ENCODE measurements around the gene CDC42EP4. TPM values are rescaled to one million over a fixed set of nuclear protein-coding genes. Genes with fewer than 3 reads are reported as not detected.

The CDC42EP4 gene
- total RNA-seq, 4 donors from 2014 or later: 35.8 to 57.0 (median 47.1) TPM

DNA sequence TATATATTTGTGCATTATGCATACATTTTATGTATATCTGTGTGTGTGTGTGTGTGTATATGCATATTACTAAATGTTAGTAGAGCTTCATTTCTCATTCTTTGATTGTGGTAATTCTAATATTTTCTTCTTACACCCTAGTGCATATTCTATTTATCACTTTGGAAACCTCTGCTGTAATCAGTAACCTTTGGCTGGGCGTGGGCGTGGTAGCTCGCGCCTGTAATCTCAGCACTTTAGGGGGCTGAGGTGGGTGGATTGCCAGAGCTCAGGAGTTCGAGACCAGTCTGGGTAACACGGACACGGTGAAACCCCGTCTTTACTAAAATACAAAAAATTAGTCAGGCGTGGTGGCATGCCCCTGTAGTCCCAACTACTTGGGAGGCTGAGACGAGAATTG lies 77.1 kb downstream of the CDC42EP4 start:
- H3K27ac ChIP-seq: no peak overlapping the region
- no peaks in the 10 kb centered on the region for H3K9me3 ChIP-seq
- ATAC-seq (no peak), DNase-seq (no peak)
- no peak overlapping the region for H3K4me3 ChIP-seq
- H3K36me3 ChIP-seq: peaks cover 0 to 22% of the 10 kb centered on the region in 2 donors
- in situ Hi-C loops (cut with MboI; ENCODE audit: low sequenced_read_pairs in 4 of 4) (loop anchor here in 1 of 4 donors (5.0 kb wide), 1 partner anchor 47 kb away; no protein-coding TSS in a partner anchor), intact Hi-C loops (cut with DNase I; ENCODE audit: low total_unique reads) (no loop called here)
- TF ChIP-seq, protein P1, sequence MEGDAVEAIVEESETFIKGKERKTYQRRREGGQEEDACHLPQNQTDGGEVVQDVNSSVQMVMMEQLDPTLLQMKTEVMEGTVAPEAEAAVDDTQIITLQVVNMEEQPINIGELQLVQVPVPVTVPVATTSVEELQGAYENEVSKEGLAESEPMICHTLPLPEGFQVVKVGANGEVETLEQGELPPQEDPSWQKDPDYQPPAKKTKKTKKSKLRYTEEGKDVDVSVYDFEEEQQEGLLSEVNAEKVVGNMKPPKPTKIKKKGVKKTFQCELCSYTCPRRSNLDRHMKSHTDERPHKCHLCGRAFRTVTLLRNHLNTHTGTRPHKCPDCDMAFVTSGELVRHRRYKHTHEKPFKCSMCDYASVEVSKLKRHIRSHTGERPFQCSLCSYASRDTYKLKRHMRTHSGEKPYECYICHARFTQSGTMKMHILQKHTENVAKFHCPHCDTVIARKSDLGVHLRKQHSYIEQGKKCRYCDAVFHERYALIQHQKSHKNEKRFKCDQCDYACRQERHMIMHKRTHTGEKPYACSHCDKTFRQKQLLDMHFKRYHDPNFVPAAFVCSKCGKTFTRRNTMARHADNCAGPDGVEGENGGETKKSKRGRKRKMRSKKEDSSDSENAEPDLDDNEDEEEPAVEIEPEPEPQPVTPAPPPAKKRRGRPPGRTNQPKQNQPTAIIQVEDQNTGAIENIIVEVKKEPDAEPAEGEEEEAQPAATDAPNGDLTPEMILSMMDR (IDR thresholded peaks at IDR 0.05 in 4 of 5, conservative IDR thresholded peaks at IDR 0.05 in 1 of 5): no peak
- no peak for TF ChIP-seq POLR2A (IDR thresholded peaks at IDR 0.05)
- no peaks in the 10 kb centered on the region for H3K27me3 ChIP-seq
- H3K4me1 ChIP-seq: peaks cover 35 to 38% of the 10 kb centered on the region in 2 donors

Other genes with a start within 250 kb of the CDC42EP4 start
- 10 to 100 TPM in 2 of 4 donors, 1 to 10 TPM in 2; 7.6 to 28.4 (median 10.7) TPM for gene SLC39A11, start 219.3 kb downstream of the CDC42EP4 start, total RNA-seq
- 1 to 10 TPM in 2 of 4 donors, under 1 TPM in 2; 0.31 to 2.3 (median 0.82) TPM for gene SSTR2, start 147.0 kb downstream of the CDC42EP4 start, total RNA-seq
- gene COG1, start 118.9 kb downstream of the CDC42EP4 start, total RNA-seq: 10 to 100 TPM; 21.2 to 34.7 (median 26.7) TPM
- gene CPSF4L, start 50.1 kb downstream of the CDC42EP4 start, total RNA-seq: not detected